Transverse colon (tissue), 4 donors: ENCODE data around the gene FAM83E. TPM values are rescaled to one million over a fixed set of nuclear protein-coding genes. Genes with fewer than 3 reads are reported as not detected.

Source experiments
- DNase-seq: peaks from one replicate; pipeline ENCODE4 v3.0.0-alpha.2; 2019
- H3K27ac ChIP-seq, 4 donors: fragments of 200-600 bp; sonication (generic); 2 replicates each; pipeline ENCODE4 v1.5.1; 2016 to 2018; ENCODE audit warnings: inconsistent platforms in 4 of 4
- H3K27me3 ChIP-seq: fragments of 200-600 bp; sonication (generic); 2 replicates; pipeline ENCODE4 v1.5.1; 2017; ENCODE audit warnings: inconsistent platforms
- H3K36me3 ChIP-seq, 4 donors: fragments of 200-600 bp; sonication (generic); 2 replicates each; pipeline ENCODE4 v1.5.1; 2017 to 2019; ENCODE audit warnings: inconsistent platforms in 4 of 4
- H3K4me1 ChIP-seq, 4 donors: fragments of 200-600 bp; sonication (generic); 2 replicates each; pipeline ENCODE4 v1.5.1; 2017 to 2020; ENCODE audit warnings: inconsistent platforms in 4 of 4
- H3K4me3 ChIP-seq, 4 donors: fragments of 200-600 bp; sonication (generic); 1 replicate in 1 of 4; 2 replicates in 3 of 4; pipeline versions ENCODE4 v1.5.1 to v1.6.1; 2017 to 2019; ENCODE audit warnings: inconsistent platforms in 4 of 4
- H3K9me3 ChIP-seq, 2 donors: fragments of 200-600 bp; sonication (generic); 2 replicates each; pipeline ENCODE4 v1.5.1; 2017 to 2019; ENCODE audit warnings: inconsistent platforms in 2 of 2
- CTCF ChIP-seq, 5 experiments: fragments of 200-600 bp in 3 of 5; fragments of 450-650 bp in 2 of 5; sonication (generic) in 3 of 5; IDR thresholded peaks; 1 replicate in 2 of 5; 2 replicates in 3 of 5; pipeline ENCODE4 v1.5.1; 2016 to 2017; ENCODE audit warnings: antibody characterized with exemption in 5 of 5, inconsistent platforms in 3 of 5, mild to moderate bottlenecking in 2 of 5, moderate library complexity in 1 of 5
- EP300 ChIP-seq: sonication (generic); formaldehyde crosslinking; IDR thresholded peaks from one replicate; pipeline ENCODE4 v1.6.1; 2017; ENCODE audit warnings: antibody characterized with exemption, low read depth
- POLR2A ChIP-seq: fragments of 450-650 bp; IDR thresholded peaks from one replicate; pipeline ENCODE4 v1.6.1; 2016; ENCODE audit warnings: antibody characterized with exemption, mild to moderate bottlenecking, moderate library complexity
- POLR2AphosphoS5 ChIP-seq, 3 donors: sonication (generic); formaldehyde crosslinking; IDR thresholded peaks; one replicate each; pipeline ENCODE4 v1.6.1; 2016; ENCODE audit warnings: antibody characterized with exemption in 3 of 3
- WGBS, 2 donors: methylation state at CpG; one replicate each; pipeline ENCODE4 v1.1.5; 2018; ENCODE audit warnings: low coverage in 1 of 2; 5-methylcytosine and 5-hydroxymethylcytosine counted together
- in situ Hi-C, 4 donors: fragments of 200-750 bp; cut with MboI; loops; one replicate each; pipeline versions ENCODE4 v1.15.0 to v1.15.1; 2017; ENCODE audit warnings: low sequenced_read_pairs in 3 of 4, low pct_ligation_motif_present in 1 of 4, low pct_unique_long_range_greater_than_20kb in 1 of 4
- intact Hi-C: fragments of 100-400 bp; cut with DNase I; formaldehyde crosslinking; loops from one replicate; pipeline ENCODE4 v1.15.1; 2023; ENCODE audit warnings: low total_unique reads
- total RNA-seq, 4 donors: library from RNA; depleted of rRNA; stranded (reverse); fragments of >200 nt; gene quantifications; one replicate each; pipeline ENCODE4 v1.1.0, GENCODE V29; 2016

Gene FAM83E
- total RNA-seq, 4 donors from 2014 or later = 97.0 to 746 (median 203) TPM

GRCh38 chr19:48639483-48640375 lies 24.9 kb upstream of the FAM83E start:
- in situ Hi-C loops = loop anchor here in 1 of 4 donors (10.0 kb wide), 1 partner anchor 105 kb away; the partner anchor contains the start of genes IZUMO1 and RASIP1
- Histone ChIP-seq H3K36me3 (no peaks in the 10 kb centered on the region), H3K27ac (no peak overlapping the region), H3K27me3 (no peaks in the 10 kb centered on the region), H3K4me1 (peaks cover 10 to 33% (median 22%) of the 10 kb centered on the region in 4 donors), H3K4me3 (no peak overlapping the region), H3K9me3 (no peaks in the 10 kb centered on the region)
- intact Hi-C loops = no loop called here
- WGBS, 2 donors = 80 to 83% methylated on average over 7 to 33 of the region's 33 CpGs
- TF ChIP-seq EP300 = no peak
- TF ChIP-seq POLR2A = no peak
- no peak for TF ChIP-seq POLR2AphosphoS5 (IDR thresholded peaks at IDR 0.05)
- no peak for TF ChIP-seq CTCF (IDR thresholded peaks at IDR 0.05)
- no peak for DNase-seq

- Histone ChIP-seq H3K27ac (peak overlapping the region; percentile 94 to 98 (median 97)), H3K4me3 (peak overlapping the region in 1 of 4 donors; percentile 85), H3K27me3 (no peaks in the 10 kb centered on the region), H3K4me1 (peaks cover 15 to 40% (median 27%) of the 10 kb centered on the region in 4 donors), H3K36me3 (no peaks in the 10 kb centered on the region), H3K9me3 (no peaks in the 10 kb centered on the region)
- no peak for TF ChIP-seq CTCF (IDR thresholded peaks at IDR 0.05)
- TF ChIP-seq POLR2A = no peak
- TF ChIP-seq POLR2AphosphoS5 (IDR thresholded peaks at IDR 0.05) = no peak
- intact Hi-C loops (no loop called here), in situ Hi-C loops (no loop called here)
- 76% methylated on average over 16 of the region's 16 CpGs; no CpG with 5 or more reads in 1 of the 2 donors for WGBS, 2 donors
- peak; percentile 24 for DNase-seq
Measured at GRCh38 chr19:48638831-48639381, 24.0 kb upstream of the FAM83E start.

- peak overlapping the region; percentile 11 to 85 (median 74) for H3K4me3 ChIP-seq
- intact Hi-C loops (no loop called here), in situ Hi-C loops (no loop called here)
- 4 to 7% methylated on average over 4 to 29 of the region's 29 CpGs for WGBS, 2 donors
- TF ChIP-seq CTCF (IDR thresholded peaks at IDR 0.05) (peak in 1 of 5 experiments; percentile 11), EP300 (no peak), POLR2AphosphoS5 (IDR thresholded peaks at IDR 0.05) (peak in 2 of 3 donors; percentile 76 to 84), POLR2A (peak; percentile 80)
- DNase-seq = peak; percentile 88
- H3K27ac ChIP-seq = peak overlapping the region; percentile 94 to 98 (median 97)
- no peaks in the 10 kb centered on the region for H3K27me3 ChIP-seq
- no peaks in the 10 kb centered on the region for H3K9me3 ChIP-seq
- H3K4me1 ChIP-seq = peaks cover 22 to 47% (median 34%) of the 10 kb centered on the region in 4 donors
- no peaks in the 10 kb centered on the region for H3K36me3 ChIP-seq
Measured at GRCh38 chr19:48637948-48638830, 23.3 kb upstream of the FAM83E start.
